GM18498 (cell line): ENCODE results near the gene CBL.

Experiments
- ATAC-seq: cut with Tn5 transposase; IDR thresholded peaks from one replicate; pipeline ENCODE4 v1.9.1; 2021; ENCODE audit warnings: mild to moderate bottlenecking, moderate library complexity; ENCODE audit not compliant: unreplicated experiment

CBL gene

DNA sequence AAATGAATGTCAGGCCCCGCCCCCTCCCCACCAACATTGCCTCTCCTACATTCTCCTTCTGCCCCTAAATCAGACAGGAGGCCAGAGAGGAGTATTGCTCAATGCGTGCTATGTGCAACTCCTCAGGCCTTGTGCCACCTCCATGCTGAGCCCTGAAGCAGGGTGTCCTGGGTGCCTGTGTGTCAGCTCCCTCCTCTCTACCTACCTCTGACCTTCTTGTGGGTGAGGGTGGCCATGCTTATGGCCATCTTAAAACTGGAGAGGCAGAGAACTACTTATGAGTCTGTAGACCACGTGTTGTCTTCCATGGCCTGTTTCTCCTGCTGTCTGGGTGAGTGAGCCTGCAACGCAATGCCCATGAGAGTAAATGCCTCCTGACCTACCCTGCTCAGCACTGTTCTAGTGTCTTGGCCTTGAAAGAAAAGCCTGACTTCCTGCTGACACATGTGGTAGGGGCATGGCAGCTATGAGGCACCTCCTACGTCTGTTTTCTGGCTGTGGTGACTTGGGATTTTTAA is 100.3 kb downstream of the CBL start:
- no peak for ATAC-seq

DNA sequence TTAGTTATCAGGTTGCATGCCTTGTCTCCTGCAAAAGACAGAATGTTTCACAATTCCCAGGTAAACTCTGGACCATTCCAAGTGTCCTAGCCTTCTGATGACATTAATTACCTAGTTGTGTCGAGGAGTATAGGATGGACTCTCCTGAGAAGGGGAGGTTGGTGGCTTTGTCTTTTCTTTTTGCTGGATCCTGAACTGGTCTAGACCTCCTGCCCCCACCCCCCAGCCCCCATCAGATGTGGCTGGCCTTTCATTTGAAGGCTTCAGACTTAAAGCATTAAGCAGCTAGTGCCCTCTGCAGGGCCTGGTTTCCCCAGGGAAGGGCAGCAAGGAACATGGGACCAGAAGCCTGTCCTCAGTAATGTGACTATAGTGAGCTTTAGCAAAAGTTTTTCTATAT is 101.1 kb downstream of the CBL start:
- ATAC-seq = no peak

DNA sequence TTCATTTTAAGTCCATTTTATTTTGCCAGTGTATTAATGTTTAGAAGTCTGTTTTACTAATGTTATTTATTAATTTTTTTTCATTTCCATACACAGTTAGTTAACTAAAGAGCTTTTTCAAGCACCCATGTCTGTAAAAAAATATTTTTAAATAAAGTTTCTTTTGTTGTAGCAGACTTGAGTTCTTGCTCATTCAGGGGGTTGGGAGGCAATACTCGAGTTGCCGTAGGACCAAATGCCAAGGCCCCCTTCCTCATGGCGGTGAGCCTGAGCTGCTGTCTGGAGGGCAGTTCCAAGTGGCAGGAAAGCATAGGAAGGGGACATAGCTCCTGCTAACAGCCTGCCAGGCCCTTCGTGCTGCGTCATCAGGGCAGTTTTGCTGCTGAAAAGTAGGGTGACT is 101.8 kb downstream of the CBL start:
- no peak for ATAC-seq

GRCh38 chr11:119309411-119309810 is 103.3 kb downstream of the CBL start:
- ATAC-seq = no peak

GRCh38 chr11:119309953-119310681 is 104.0 kb downstream of the CBL start:
- ATAC-seq = no peak

DNA sequence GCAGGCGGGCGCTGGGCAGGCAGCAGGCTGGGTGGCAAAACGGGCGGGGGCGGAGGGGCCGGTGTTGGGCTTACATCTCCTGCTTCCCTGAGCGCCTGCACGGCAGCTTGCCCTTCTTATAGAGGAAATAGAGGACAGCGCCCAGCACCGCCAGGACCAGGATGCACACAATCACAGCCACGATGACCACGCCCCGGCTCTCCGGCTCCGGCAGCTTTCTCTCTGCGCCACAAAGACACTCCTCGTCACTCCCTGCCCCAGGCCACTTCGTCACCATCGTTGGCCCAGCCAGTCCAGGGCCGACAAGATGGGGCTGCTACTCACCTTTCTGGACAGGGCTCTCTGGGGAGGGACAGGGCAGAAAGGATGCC is 104.5 kb downstream of the CBL start:
- ATAC-seq = no peak

- no peak for ATAC-seq
Measured at GRCh38 chr11:119314726-119315125, 108.6 kb downstream of the CBL start.

DNA sequence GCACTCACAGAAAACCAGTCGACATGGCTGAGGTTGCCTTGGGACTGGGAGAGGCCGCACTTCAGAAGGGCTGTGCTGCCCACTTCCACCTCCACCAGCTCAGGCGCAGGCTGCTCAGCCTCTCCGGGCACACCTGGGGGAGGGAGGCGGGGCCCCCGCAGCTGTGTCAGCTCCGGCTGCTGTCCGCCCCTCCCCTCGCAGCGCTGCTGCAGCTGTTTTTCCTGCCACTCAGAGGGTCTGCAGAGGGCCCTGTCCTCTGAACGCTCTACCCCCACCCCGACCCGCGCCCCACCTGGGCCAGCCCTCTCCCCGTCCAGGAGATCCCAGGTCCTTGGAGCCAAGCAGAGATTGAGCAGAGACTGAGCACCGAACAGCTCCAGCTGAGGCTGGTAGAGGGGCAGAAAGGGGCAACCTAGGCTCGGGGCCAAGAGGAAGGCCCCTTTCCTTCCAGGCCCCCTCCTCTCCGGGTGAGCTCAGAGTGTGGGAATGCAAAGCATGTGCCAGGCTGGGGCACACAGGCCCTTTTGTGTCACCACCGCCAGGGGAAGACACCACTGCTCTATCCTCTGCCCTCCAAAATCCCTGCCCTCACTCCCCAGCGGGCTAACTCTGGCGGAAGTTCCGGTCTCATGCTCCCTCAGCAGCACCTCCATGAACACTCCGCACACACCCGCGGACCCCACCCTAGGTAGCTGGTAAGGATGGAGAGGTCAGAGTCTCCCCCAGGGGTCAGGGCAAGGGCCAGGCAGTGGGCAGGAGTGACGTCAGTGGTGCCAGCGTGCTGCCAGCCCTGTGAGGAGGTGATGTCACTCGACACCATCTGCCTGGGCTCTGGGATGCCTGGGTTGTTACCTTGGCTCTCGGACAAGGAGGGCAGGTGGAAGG is 109.2 kb downstream of the CBL start:
- ATAC-seq = no peak

DNA sequence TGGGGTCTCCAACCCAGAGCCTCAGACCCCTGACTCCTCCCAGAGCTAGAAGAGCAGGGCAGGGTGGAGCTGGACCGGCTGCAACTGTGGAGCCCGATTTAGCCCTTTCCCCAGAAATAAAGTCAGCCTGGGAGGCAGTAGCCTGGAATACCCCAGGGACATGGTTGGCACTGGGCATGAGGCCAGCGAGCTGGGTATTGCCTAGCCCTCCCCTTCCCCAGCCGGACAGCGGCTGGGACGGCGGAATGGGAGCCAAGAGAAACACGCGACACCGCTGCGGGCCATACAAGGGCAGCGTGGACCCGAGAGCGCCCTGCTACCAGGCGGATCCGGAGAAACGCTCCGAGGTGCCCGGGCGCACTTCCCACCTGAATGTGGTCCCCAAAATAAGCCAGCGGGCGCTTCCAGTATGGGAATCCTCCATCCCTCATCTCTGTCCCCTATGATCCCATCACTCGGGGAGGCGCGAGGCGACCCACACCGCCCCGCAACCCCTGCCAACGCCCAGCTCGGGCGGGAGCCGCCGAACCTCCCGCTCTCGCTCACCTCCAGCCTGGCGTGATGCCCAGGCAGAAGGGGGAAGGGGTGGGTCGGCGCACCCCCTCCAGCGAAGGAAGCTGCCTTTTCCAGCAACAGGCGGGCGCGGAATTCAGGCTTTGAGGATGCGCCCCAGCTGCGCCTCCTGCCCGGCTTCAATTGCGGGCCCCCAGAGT is 110.0 kb downstream of the CBL start:
- ATAC-seq = no peak

DNA sequence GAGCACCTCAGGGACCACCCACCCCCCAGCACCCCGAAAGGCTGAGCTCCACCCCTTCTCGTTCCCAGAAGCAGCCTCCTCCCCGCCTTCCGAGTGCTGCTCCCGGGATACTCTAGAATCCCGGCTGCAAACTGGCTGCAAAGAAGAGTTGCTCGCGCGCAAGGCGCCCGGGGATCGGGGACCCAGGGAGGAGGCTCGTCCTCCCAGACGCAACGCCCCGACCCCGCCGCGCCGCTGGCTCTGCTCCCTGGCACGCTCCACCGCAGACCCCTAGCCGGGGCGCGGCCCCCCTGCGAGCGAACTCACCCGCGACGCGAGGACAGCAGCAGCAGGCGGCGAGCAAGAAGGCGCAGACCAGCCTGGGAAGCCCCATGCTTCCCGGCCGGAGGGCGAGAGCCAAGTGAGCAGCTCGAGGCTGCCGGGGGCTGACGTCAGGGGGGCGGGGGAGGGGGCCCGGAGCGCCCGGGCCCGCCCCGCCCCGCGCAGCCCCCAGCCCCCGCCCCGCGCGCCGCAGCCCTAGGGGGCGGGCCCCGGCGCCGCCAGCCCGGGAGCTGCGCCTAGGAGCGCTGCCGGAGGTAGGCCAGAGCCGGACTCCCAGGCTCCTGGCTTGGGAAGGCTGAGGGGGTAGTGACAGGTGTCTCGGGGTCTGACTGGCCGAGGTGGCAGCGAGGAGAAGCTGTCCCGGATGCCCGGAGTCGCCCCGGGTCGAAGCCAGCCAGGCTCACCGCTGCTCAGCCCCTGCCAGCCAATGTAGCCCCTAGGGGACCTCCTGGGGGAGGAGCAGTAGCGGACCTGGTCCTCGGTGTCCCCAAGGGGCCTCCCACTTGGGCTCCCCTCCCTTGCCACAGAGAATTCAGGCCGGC is 110.8 kb downstream of the CBL start, which contains the start of gene MCAM:
TSS of gene MCAM (minus strand) at position 402 of the 863 bp plus-strand sequence. CDS start at position 373, 29 bp downstream.
- ATAC-seq = no peak

- ATAC-seq = no peak
Measured at GRCh38 chr11:119317592-119318239, 111.6 kb downstream of the CBL start.

DNA sequence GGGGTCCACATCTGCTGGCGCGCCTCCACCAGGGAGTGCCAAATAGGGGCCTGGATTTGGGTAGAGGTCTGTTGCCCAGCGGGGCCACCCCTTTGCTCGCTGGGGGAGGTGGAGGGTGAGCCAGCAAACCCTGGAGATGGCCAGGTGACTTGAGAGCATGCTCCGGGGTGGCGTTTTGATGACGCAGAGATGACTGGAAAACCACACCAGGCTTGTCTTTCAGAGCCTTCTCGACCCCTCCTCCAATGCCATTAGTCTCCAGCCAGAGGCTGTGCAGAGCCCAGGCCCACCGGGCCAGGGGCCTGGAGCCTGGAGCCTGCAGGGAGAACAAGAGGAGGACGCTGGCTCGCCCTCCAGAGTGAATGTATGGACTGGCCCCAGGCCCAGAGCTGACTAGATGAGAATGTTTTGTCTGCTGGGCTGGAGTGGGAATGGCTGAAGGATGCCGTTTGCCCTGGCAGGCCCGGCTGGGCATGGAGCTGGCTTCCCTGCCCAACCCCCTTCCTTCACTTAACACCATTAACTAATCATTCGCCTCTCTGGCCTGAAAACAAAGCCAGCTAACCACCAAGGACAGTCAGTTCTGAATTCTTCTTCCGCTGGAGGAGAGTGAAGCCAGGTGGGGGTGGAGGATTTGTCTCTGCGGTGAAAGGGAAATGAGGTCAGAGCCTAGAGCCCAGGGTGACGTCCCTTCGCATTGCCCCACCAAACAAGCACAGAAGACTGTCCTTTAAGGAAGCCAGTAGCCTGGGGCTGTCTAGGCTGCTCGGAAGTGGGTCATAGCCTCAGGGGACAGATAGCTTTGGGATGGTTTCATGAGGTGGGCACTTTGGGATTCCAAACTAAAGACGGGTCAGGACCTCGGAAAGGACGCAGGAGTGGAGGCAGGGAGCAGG is 112.3 kb downstream of the CBL start:
- ATAC-seq = no peak

- ATAC-seq = no peak
Measured at GRCh38 chr11:119319136-119319699, 113.1 kb downstream of the CBL start.

DNA sequence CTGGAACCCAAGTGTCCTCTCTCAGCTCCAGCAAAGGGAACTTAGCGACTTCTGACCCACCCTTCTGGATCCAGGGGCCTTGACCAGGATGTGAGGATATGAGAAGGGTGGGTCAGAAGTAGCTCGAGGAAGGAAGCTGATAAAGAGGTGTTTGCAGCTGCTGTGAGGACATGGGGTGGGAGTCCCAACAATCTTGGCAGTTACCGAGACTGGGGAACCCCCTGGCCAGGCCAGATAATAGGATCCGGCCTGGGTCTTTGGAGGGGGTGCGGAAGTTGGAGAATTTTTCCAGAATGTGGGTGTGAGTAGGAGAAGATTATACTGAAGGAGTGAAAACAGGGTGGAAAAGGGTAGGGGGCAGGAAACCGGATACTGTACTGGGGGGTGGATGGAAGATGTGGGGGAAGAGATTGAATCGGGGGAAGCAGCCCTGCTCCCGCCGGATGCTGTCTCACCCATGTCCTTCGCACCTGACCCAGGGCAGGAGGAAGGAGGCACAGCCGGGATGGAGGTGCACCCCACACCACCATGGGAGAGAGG is 113.6 kb downstream of the CBL start:
- ATAC-seq = no peak

GRCh38 chr11:119320240-119320775 is 114.2 kb downstream of the CBL start:
- no peak for ATAC-seq

GRCh38 chr11:119320776-119321524 is 114.8 kb downstream of the CBL start:
- peak; percentile 60 for ATAC-seq

DNA sequence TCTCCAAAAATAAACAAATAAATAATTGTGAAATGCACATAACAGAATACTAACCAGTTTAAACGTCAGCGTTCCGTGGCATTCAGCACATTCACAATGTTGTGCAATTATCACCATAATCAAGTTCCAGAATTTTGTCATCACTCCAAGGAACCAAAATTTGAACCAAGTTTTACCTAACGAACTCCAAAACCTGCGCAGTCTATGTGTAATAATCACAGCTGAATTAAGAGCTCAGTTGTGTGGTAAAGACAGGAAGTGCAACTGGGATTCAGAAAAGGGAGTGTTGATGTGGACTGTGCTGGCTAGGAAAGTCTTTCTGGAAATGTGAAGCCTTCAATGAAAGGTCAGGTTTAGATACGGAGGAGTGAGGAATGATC is 116.2 kb downstream of the CBL start:
- no peak for ATAC-seq
